Measurements from ENCODE around the gene FAM90A1. TPM values are rescaled to one million over a fixed set of nuclear protein-coding genes. Genes with fewer than 3 reads are reported as not detected.
"Not testable (repeated sequence)": the region's sequence is repeated elsewhere in the genome, so short reads cannot be mapped to it uniquely, and the experiment has no call there.

The FAM90A1 gene
- total and polyA plus RNA-seq, 8 donors, result 0.39 to 3.7 (median 2.6) TPM

DNA sequence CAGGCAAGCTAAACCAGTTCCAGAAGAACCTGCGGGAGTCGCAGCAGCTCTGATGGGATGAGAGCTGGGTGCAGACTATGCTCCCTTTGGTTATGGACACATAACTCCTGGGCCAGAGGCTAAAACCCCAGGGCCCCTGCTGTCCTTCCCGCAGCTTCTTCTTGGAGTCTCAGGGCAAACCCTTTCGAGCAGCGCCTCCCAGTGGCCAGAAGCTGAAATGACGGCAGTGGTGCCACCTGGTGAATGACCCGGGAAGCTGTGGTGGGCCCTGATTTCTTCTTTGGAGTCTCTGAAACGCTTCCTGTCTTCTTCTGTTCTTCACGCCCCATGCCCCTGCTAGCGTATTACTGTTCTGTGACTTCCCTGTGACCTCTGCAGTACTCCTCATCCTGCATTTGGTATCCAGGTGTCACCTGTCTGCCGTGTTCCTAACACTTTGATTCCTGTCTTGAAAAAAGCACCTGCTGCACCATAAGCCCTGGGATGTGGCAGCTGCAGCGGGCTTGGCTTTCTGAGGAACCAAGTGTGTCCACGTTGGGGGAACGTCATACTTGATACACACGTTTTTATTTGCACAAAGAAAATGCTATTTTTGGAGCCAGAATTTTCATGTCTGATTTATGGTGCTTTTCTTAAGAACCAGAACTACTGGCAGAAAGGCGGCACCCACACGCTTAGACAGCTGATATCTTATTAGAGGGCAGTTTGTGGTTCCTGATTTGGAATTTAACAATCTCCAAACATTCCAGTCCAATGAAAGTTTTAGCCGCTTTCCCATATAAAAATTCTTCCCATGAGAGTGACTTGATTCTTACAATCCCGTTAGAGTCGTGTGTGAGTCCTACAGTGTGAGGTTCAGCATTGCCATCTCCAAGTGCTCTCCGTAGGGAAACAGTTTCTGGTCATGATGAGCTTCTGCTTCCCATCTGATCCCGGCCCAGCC, 4.5 kb upstream of the FAM90A1 start:
- H3K9me3 ChIP-seq; ATAC-seq; intact Hi-C loops (cut with DNase I); H3K4me1 ChIP-seq; H3K36me3 ChIP-seq; H3K27me3 ChIP-seq; H3K27ac ChIP-seq; H3K4me3 ChIP-seq: not testable (repeated sequence)
- peak in 2 of 4 donors; percentile 51 to 82 for DNase-seq
- TF ChIP-seq, protein P1, sequence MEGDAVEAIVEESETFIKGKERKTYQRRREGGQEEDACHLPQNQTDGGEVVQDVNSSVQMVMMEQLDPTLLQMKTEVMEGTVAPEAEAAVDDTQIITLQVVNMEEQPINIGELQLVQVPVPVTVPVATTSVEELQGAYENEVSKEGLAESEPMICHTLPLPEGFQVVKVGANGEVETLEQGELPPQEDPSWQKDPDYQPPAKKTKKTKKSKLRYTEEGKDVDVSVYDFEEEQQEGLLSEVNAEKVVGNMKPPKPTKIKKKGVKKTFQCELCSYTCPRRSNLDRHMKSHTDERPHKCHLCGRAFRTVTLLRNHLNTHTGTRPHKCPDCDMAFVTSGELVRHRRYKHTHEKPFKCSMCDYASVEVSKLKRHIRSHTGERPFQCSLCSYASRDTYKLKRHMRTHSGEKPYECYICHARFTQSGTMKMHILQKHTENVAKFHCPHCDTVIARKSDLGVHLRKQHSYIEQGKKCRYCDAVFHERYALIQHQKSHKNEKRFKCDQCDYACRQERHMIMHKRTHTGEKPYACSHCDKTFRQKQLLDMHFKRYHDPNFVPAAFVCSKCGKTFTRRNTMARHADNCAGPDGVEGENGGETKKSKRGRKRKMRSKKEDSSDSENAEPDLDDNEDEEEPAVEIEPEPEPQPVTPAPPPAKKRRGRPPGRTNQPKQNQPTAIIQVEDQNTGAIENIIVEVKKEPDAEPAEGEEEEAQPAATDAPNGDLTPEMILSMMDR (IDR thresholded peaks at IDR 0.05), result peak; percentile 69 to 78

DNA sequence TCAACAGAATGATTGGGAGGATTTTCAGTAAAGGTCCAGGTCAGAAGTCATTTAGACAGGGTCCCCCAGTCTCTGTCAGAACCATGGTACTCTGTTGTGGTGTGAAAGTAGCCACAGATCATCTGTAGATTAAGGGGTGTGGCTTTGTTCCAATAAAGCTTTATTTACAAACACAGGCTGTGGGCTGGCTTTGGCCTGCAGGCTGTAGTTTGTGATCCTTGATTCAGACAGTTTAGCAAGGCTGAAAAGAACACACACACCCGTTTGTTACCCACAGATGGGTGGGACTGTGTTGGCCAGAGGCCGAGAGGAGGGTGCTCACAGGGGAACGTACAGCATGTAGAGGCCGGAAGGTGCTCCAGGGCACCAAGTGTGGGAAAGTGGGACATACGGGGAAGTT, 3.6 kb upstream of the FAM90A1 start:
- ATAC-seq; DNase-seq; intact Hi-C loops (cut with DNase I): not testable (repeated sequence)

DNA sequence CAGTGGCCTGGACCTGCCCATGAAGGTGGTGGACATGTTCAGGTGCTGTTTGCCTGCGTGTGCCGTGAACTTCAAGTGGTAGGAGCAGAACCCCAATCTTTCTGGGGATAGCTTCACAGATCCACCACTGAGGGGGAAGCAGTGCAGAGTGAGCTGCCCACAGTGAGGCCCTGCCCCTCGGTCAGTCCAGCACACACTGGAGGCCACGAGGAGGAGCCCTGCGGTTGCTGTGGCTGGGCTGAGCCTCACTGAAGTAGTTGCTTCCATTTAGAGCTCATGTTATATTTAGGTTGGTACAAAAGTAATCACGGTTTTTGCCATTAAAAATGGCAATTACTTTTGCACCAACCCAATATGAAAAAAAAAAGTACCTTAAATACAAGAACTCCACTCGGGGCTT, 2.1 kb upstream of the FAM90A1 start:
- H3K4me1 ChIP-seq; DNase-seq; H3K27ac ChIP-seq; ATAC-seq; intact Hi-C loops (cut with DNase I); H3K4me3 ChIP-seq; H3K27me3 ChIP-seq; H3K36me3 ChIP-seq; H3K9me3 ChIP-seq: not testable (repeated sequence)

More for the DNA sequence above, 3.6 kb upstream of the FAM90A1 start:
- H3K4me3 ChIP-seq, H3K36me3 ChIP-seq, H3K4me1 ChIP-seq, H3K27me3 ChIP-seq, H3K27ac ChIP-seq, H3K9me3 ChIP-seq: not testable (repeated sequence)

DNA sequence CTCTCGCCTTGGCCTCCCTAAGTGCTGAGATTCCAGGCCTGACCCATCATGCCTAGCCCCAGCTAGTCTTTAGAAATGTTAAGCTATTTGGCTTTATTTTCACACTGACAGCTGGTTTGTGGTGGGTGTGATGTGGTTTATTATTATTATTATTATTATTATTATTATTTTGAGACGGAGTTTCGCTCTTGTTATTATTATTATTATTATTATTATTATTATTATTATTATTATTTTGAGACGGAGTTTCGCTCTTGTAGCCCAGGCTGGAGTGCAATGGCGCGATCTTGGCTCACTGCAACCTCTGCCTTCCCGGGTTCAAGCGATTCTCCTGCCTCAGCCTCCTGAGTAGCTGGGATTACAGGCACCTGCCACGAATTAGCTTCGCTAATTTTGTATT, 1.2 kb upstream of the FAM90A1 start:
- H3K27ac ChIP-seq; intact Hi-C loops (cut with DNase I); ATAC-seq; H3K27me3 ChIP-seq; H3K4me1 ChIP-seq; DNase-seq; H3K36me3 ChIP-seq; H3K9me3 ChIP-seq; H3K4me3 ChIP-seq: not testable (repeated sequence)

DNA sequence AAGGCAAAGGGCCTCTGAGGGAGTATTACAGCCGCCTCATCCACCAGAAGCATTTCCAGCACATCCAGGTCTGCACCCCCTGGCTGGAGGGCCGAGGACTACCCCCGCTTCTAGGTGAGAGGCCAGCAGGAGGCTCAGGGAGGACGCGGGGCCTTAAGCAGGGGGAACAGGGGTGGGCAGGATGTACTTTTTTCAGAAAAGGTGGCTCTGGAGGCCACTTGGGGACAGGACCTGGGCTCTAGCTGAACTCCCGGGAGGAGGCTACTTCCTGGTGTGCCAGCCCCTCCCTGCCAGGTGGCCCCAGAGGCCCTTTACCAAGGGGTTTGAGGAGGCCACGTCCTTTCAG, 287 bp upstream of the FAM90A1 start:
- DNase-seq; H3K27ac ChIP-seq; H3K27me3 ChIP-seq; H3K9me3 ChIP-seq; intact Hi-C loops (cut with DNase I); H3K36me3 ChIP-seq; H3K4me1 ChIP-seq; ATAC-seq: not testable (repeated sequence)
- peak overlapping the region; percentile 29 to 47 for H3K4me3 ChIP-seq

DNA sequence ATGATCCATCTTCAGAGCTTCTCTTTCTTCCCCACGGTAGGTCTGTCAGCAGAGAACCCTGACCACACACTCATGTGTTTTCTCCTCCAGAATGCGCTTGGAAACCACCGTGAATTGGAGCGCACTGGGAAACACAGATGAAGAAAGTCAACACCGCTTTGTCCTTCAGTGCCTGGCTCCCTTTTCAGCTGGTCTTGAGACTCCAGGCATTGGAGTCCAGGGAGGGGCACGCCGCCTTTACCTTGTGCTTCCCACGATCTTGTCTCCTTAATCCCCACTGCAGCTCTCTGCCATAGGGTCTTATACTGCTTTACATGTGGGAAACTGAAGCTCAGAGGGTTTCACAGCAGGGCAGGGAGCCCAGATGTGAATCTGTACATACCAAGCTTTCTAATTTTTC, 1.1 kb downstream of the FAM90A1 start:
- TF ChIP-seq, protein P1 (IDR thresholded peaks at IDR 0.05), result no peak
- no peak overlapping the region for H3K4me3 ChIP-seq
- H3K9me3 ChIP-seq, result no peaks in the 10 kb centered on the region
- no peaks in the 10 kb centered on the region for H3K36me3 ChIP-seq
- no peak overlapping the region for H3K27ac ChIP-seq
- DNase-seq, result no peak
- H3K4me1 ChIP-seq, result peaks cover 0 to 6% of the 10 kb centered on the region in 2 donors
- ATAC-seq, result no peak
- intact Hi-C loops (cut with DNase I), result no loop called here
- H3K27me3 ChIP-seq, result no peaks in the 10 kb centered on the region

DNA sequence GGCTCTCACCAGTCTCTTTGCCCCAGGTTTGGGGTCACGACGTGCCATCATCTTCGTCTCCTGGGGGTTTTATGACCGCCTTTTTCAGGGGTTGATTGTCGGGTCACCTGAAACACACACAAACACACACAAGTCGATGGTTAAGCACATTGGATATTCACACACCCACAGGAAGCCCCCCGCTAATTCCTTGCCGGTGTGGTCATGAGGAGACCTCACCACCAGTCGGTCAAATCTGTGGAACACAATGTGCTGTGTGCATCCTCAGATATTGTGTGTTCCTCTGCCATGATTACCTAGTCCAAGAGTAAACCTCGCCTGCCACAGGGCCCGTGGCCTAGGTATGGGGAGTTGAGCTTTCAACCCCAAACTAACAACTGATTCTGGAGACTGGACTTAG, 2.6 kb downstream of the FAM90A1 start:
- H3K27me3 ChIP-seq; H3K27ac ChIP-seq; intact Hi-C loops (cut with DNase I); ATAC-seq; H3K4me3 ChIP-seq; H3K36me3 ChIP-seq; H3K4me1 ChIP-seq; DNase-seq; H3K9me3 ChIP-seq: not testable (repeated sequence)

DNA sequence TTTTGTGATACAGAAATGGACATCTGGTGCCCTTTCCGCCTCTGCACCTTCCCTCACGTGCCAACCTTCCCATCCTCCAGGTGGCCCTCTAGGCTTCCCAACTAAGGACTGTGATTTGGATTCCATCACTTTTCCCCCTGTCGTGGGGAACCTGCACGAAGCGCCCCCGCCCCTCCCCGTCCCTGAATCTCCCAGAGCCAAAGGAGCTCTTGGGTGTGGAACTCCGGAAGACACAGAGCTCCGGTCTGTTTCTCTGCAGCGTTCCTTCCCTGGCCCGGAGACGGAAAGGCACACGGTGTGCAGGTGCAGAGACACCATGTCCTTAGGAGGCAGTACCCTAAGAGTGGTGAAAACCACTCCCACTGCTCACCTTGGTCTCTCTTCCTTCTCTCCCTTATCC, 3.8 kb downstream of the FAM90A1 start:
- DNase-seq; H3K9me3 ChIP-seq; H3K4me1 ChIP-seq; ATAC-seq; H3K36me3 ChIP-seq; H3K4me3 ChIP-seq; H3K27ac ChIP-seq; intact Hi-C loops (cut with DNase I); H3K27me3 ChIP-seq: not testable (repeated sequence)

DNA sequence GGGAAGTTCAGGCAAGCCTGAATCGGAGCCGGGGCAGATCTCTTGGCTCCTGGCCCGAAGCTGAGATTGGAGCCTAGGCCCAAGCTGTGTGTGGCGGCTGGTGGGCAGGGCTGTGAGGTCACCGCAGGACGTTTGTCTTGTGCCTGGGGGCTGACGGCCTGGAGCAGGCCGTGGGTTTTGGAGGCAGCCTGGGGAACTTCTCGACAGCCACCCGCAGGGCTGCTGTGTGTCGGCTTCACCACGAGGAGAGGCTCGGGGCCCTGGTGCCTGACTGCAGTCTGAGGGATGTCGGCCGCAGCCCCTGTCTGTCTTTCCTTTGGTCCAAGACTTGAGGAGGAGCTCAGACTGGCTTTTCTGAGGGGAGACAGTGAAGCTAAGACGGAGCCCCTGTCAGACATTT, 5.1 kb downstream of the FAM90A1 start:
- H3K9me3 ChIP-seq; intact Hi-C loops (cut with DNase I); H3K4me3 ChIP-seq; ATAC-seq; H3K27me3 ChIP-seq; H3K36me3 ChIP-seq; DNase-seq; H3K27ac ChIP-seq; H3K4me1 ChIP-seq: not testable (repeated sequence)

DNA sequence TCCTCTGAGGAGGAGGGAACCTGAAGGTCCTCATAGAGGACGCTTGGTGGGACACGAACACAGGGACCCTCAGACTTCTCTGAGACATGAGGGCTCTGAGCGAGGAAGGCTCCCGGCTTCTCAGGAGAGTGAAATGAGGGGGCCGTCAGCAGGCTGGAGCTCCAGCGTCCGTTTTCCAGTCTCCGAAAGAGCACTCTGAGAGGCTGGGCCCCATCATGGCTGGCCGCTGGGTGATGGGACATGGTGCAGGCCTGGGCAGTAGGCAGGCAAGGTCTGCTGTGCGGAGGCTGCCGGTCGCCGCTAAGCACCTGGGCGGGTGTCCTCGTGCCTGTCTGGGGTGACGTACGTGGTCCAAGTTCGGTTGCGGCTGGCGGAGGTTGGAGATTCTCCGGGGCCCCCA, 5.6 kb downstream of the FAM90A1 start:
- H3K27me3 ChIP-seq; intact Hi-C loops (cut with DNase I); H3K9me3 ChIP-seq; ATAC-seq; H3K27ac ChIP-seq; H3K4me1 ChIP-seq; DNase-seq; H3K36me3 ChIP-seq; H3K4me3 ChIP-seq: not testable (repeated sequence)

DNA sequence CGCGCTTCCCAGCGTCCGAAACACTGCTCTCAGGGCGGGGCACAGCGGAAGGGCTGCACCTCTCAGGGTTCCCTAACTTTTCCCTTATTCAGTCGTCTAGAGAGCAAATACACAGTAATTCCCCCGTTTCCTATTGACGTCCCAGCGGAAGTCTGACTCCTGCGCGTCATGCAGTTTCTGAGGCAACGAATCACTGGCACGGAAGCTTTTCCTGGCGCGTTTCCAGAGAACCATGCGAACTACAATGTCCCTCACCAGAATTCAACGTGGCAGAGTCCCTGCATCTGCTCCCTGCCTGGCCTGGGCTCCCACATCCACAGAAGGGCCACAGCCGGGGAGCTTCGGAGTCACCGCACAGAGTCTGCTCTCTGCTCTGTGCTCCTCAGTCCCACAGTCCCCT, 6.0 kb downstream of the FAM90A1 start:
- H3K4me1 ChIP-seq; H3K4me3 ChIP-seq; H3K27me3 ChIP-seq; intact Hi-C loops (cut with DNase I); H3K9me3 ChIP-seq; H3K36me3 ChIP-seq; ATAC-seq; H3K27ac ChIP-seq: not testable (repeated sequence)
- peak in 1 of 4 donors; percentile 31 for DNase-seq

Measured in left lung (tissue), 10 donors.